ENCODE measurements around the gene SYT12.
"Not testable (repeated sequence)": the region's sequence is repeated elsewhere in the genome, so short reads cannot be mapped to it uniquely, and the experiment has no call there.

The SYT12 gene

GRCh38 chr11:67022961-67023956 is at the start of gene SYT12:
TSS of gene SYT12 (plus strand) at chr11:67023134. CDS start at chr11:67030145, 7,011 bp downstream.
- in situ Hi-C loops (cut with HindIII; ENCODE audit: low sequenced_read_pairs): no loop called here

- in situ Hi-C loops (cut with HindIII; ENCODE audit: low sequenced_read_pairs): no loop called here
These were observed 48.9 kb upstream of the SYT12 start for GRCh38 chr11:66973956-66974580.

- in situ Hi-C loops (cut with HindIII; ENCODE audit: low sequenced_read_pairs): no loop called here
These were observed 48.1 kb upstream of the SYT12 start, which contains the start of gene C11orf86 for GRCh38 chr11:66974724-66975404. TSS of gene C11orf86 (plus strand) at chr11:66975304. CDS start at chr11:66975363, 59 bp downstream.

GRCh38 chr11:66975405-66976027 is 47.4 kb upstream of the SYT12 start:
- in situ Hi-C loops (cut with HindIII; ENCODE audit: low sequenced_read_pairs): no loop called here

GRCh38 chr11:66976028-66976467 is 46.9 kb upstream of the SYT12 start:
- in situ Hi-C loops (cut with HindIII; ENCODE audit: low sequenced_read_pairs): no loop called here

GRCh38 chr11:66976925-66977324 is 46.0 kb upstream of the SYT12 start:
- in situ Hi-C loops (cut with HindIII; ENCODE audit: low sequenced_read_pairs): no loop called here

- in situ Hi-C loops (cut with HindIII; ENCODE audit: low sequenced_read_pairs): no loop called here
These were observed 44.7 kb upstream of the SYT12 start for GRCh38 chr11:66978229-66978628.

GRCh38 chr11:66978717-66979116 is 44.2 kb upstream of the SYT12 start:
- in situ Hi-C loops (cut with HindIII; ENCODE audit: low sequenced_read_pairs): no loop called here

- in situ Hi-C loops (cut with HindIII; ENCODE audit: low sequenced_read_pairs): no loop called here
These were observed 43.5 kb upstream of the SYT12 start for GRCh38 chr11:66979336-66979980.

- in situ Hi-C loops (cut with HindIII; ENCODE audit: low sequenced_read_pairs): no loop called here
These were observed 40.9 kb upstream of the SYT12 start for GRCh38 chr11:66981976-66982578.

GRCh38 chr11:66983275-66983924 is 39.5 kb upstream of the SYT12 start:
- in situ Hi-C loops (cut with HindIII; ENCODE audit: low sequenced_read_pairs): no loop called here

GRCh38 chr11:66985508-66986177 is 37.3 kb upstream of the SYT12 start:
- in situ Hi-C loops (cut with HindIII; ENCODE audit: low sequenced_read_pairs): no loop called here

- in situ Hi-C loops (cut with HindIII; ENCODE audit: low sequenced_read_pairs): no loop called here
These were observed 36.8 kb upstream of the SYT12 start for GRCh38 chr11:66986178-66986545.

- in situ Hi-C loops (cut with HindIII; ENCODE audit: low sequenced_read_pairs): no loop called here
These were observed 35.7 kb upstream of the SYT12 start for GRCh38 chr11:66987158-66987620.

GRCh38 chr11:66987924-66988637 is 34.9 kb upstream of the SYT12 start:
- in situ Hi-C loops (cut with HindIII; ENCODE audit: low sequenced_read_pairs): no loop called here

GRCh38 chr11:66988741-66989140 is 34.2 kb upstream of the SYT12 start:
- in situ Hi-C loops (cut with HindIII; ENCODE audit: low sequenced_read_pairs): not testable (repeated sequence)

- in situ Hi-C loops (cut with HindIII; ENCODE audit: low sequenced_read_pairs): not testable (repeated sequence)
These were observed 33.6 kb upstream of the SYT12 start for GRCh38 chr11:66989360-66989759.

- in situ Hi-C loops (cut with HindIII; ENCODE audit: low sequenced_read_pairs): no loop called here
These were observed 30.9 kb upstream of the SYT12 start for GRCh38 chr11:66992041-66992440.
